ENCODE data around the gene LRRN4CL. TPM values are rescaled to one million over a fixed set of nuclear protein-coding genes. Genes with fewer than 3 reads are reported as not detected.
A peak's percentile ranks its signal among the peaks of the same experiment; 100 is the strongest.

The LRRN4CL gene
- total RNA-seq, 1 donor from 2014 or later = 0.20 TPM

- no peak for DNase-seq (ENCODE audit: low spot score)
- H3K27ac Mint-ChIP-seq (ENCODE audit: unreplicated experiment) = peak overlapping the region; percentile 98
- no peaks in the 10 kb centered on the region for H3K27me3 Mint-ChIP-seq (ENCODE audit: low read depth)
- no peak for TF ChIP-seq CTCF (IDR thresholded peaks at IDR 0.05)
- peaks cover 38% of the 10 kb centered on the region for H3K4me1 Mint-ChIP-seq (ENCODE audit: low read depth)
- no peaks in the 10 kb centered on the region for H3K9me3 Mint-ChIP-seq (ENCODE audit: low read depth)
- peak overlapping the region; percentile 96 for H3K4me3 Mint-ChIP-seq (ENCODE audit: unreplicated experiment)
- peaks cover 38% of the 10 kb centered on the region for H3K36me3 Mint-ChIP-seq (ENCODE audit: low read depth)
Observed at GRCh38 chr11:62724171-62724570, 34.8 kb upstream of the LRRN4CL start.

GRCh38 chr11:62721994-62722393 is 32.7 kb upstream of the LRRN4CL start:
- peak; percentile 52 for TF ChIP-seq CTCF (IDR thresholded peaks at IDR 0.05)
- no peak for DNase-seq (ENCODE audit: low spot score)
- Mint-ChIP-seq H3K27me3 (ENCODE audit: low read depth) (no peaks in the 10 kb centered on the region), H3K9me3 (ENCODE audit: low read depth) (no peaks in the 10 kb centered on the region), H3K4me1 (ENCODE audit: low read depth) (peaks cover 37% of the 10 kb centered on the region), H3K36me3 (ENCODE audit: low read depth) (peaks cover 46% of the 10 kb centered on the region), H3K27ac (ENCODE audit: unreplicated experiment) (peak overlapping the region; percentile 52), H3K4me3 (ENCODE audit: unreplicated experiment) (no peak overlapping the region)

DNA sequence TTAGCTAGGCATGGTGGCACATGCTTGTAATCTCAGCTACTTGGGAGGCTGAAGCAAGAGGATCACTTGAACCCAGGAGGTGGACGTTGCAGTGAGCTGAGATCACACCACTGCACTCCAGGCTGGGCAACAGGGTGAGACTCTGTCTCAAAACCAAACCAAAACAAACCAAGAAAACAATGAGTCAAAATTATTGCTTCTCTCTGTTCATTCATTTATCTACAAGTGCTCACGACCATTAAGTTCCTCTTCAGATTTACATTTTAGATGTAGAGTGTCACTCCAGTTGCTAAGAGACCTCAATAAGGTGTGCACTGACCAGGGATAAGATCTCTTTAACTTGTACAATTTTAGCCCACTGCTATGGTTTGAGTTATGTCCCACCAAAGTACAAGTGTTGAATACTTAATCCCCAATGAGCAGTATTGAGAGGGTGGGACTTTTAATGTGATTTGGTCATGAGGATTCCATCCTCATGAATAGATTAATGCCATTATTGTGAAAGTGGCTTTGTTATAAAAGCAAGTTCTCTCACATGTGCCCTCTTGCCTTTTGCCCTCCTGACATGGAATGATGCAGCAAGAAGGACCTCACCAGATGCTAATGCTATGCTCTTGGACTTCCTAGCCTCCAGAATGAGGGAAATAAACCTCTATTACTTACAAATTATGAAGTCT is 30.1 kb upstream of the LRRN4CL start:
- TF ChIP-seq CTCF (IDR thresholded peaks at IDR 0.05) = no peak
- DNase-seq (ENCODE audit: low spot score) = no peak
- H3K4me3 Mint-ChIP-seq (ENCODE audit: unreplicated experiment) = no peak overlapping the region
- no peaks in the 10 kb centered on the region for H3K9me3 Mint-ChIP-seq (ENCODE audit: low read depth)
- H3K27me3 Mint-ChIP-seq (ENCODE audit: low read depth) = no peaks in the 10 kb centered on the region
- peaks cover 61% of the 10 kb centered on the region for H3K36me3 Mint-ChIP-seq (ENCODE audit: low read depth)
- H3K4me1 Mint-ChIP-seq (ENCODE audit: low read depth) = peaks cover 26% of the 10 kb centered on the region
- H3K27ac Mint-ChIP-seq (ENCODE audit: unreplicated experiment) = peak overlapping the region; percentile 59

- peaks cover 54% of the 10 kb centered on the region for H3K36me3 Mint-ChIP-seq (ENCODE audit: low read depth)
Observed at GRCh38 chr11:62716816-62717215, 27.5 kb upstream of the LRRN4CL start.

DNA sequence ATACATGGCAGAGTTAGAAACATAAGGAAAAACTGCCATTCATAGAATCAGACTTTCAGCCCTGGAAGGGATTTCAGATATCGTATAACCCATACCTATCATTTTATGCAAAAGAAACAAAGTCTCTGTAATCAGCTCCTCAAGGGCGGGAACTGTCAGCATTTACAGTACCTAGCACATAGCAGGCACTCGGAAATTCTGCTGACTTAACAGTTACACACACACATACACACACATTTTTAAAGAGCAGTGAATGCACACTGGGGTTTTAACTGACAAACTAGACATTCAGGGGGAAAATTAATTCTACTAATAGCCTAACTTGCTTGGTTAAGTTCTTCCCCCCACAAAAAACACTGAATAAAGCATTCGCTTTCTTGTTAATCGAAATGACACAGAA is 26.9 kb upstream of the LRRN4CL start:
- Mint-ChIP-seq H3K9me3 (ENCODE audit: low read depth) (no peaks in the 10 kb centered on the region), H3K36me3 (ENCODE audit: low read depth) (peaks cover 49% of the 10 kb centered on the region)

More at GRCh38 chr11:62716816-62717215, 27.5 kb upstream of the LRRN4CL start:
- TF ChIP-seq CTCF (IDR thresholded peaks at IDR 0.05) = no peak
- Mint-ChIP-seq H3K4me3 (ENCODE audit: unreplicated experiment) (no peak overlapping the region), H3K9me3 (ENCODE audit: low read depth) (no peaks in the 10 kb centered on the region), H3K4me1 (ENCODE audit: low read depth) (peaks cover 10% of the 10 kb centered on the region), H3K27me3 (ENCODE audit: low read depth) (no peaks in the 10 kb centered on the region), H3K27ac (ENCODE audit: unreplicated experiment) (no peak overlapping the region)
- DNase-seq (ENCODE audit: low spot score) = peak; percentile 58

More for the DNA sequence above, 26.9 kb upstream of the LRRN4CL start:
- TF ChIP-seq CTCF (IDR thresholded peaks at IDR 0.05) = no peak
- Mint-ChIP-seq H3K27ac (ENCODE audit: unreplicated experiment) (no peak overlapping the region), H3K27me3 (ENCODE audit: low read depth) (no peaks in the 10 kb centered on the region), H3K4me1 (ENCODE audit: low read depth) (peaks cover 8% of the 10 kb centered on the region), H3K4me3 (ENCODE audit: unreplicated experiment) (no peak overlapping the region)
- DNase-seq (ENCODE audit: low spot score) = no peak
